GM08714 (cell line): ENCODE measurements around the gene NR4A1.

Experiments
- H3K4me3 ChIP-seq: fragments of 200-500 bp; sonication (Bioruptor generic); 2 replicates; pipeline ENCODE4 v1.5.1; 2014; ENCODE audit warnings: mild to moderate bottlenecking, low read length, inconsistent platforms
- ZNF274 ChIP-seq: IDR thresholded peaks from 2 replicates; pipeline ENCODE4 v1.6.1; 2012; ENCODE audit warnings: mild to moderate bottlenecking, low read depth, low read length

NR4A1 gene

GRCh38 chr12:52054833-52055730, 3.8 kb downstream of the NR4A1 start:
- H3K4me3 ChIP-seq = no peak overlapping the region
- no peak for TF ChIP-seq ZNF274

- no peak for TF ChIP-seq ZNF274
- no peak overlapping the region for H3K4me3 ChIP-seq
Measured at GRCh38 chr12:52055731-52056711, 4.8 kb downstream of the NR4A1 start.

GRCh38 chr12:52056801-52057637, 5.8 kb downstream of the NR4A1 start:
- no peak for TF ChIP-seq ZNF274

GRCh38 chr12:52057638-52058576, 6.7 kb downstream of the NR4A1 start:
- no peak overlapping the region for H3K4me3 ChIP-seq
- no peak for TF ChIP-seq ZNF274

More at GRCh38 chr12:52056801-52057637, 5.8 kb downstream of the NR4A1 start:
- no peak overlapping the region for H3K4me3 ChIP-seq

GRCh38 chr12:52058631-52059361, 7.6 kb downstream of the NR4A1 start:
- no peak for TF ChIP-seq ZNF274
- H3K4me3 ChIP-seq = no peak overlapping the region

GRCh38 chr12:52059582-52060497, 8.6 kb downstream of the NR4A1 start:
- TF ChIP-seq ZNF274 = no peak

GRCh38 chr12:52060498-52061177, 9.4 kb downstream of the NR4A1 start:
- TF ChIP-seq ZNF274 = no peak
- no peak overlapping the region for H3K4me3 ChIP-seq

More at GRCh38 chr12:52059582-52060497, 8.6 kb downstream of the NR4A1 start:
- no peak overlapping the region for H3K4me3 ChIP-seq

- no peak for TF ChIP-seq ZNF274
- H3K4me3 ChIP-seq = no peak overlapping the region
Measured at GRCh38 chr12:52061470-52062166, 10.4 kb downstream of the NR4A1 start.

GRCh38 chr12:52062167-52063081, 11.2 kb downstream of the NR4A1 start:
- TF ChIP-seq ZNF274 = no peak
- H3K4me3 ChIP-seq = no peak overlapping the region
